AG04450 (cell line): ENCODE data around the gene FBXO31. TPM values are rescaled to one million over a fixed set of nuclear protein-coding genes. Genes with fewer than 3 reads are reported as not detected.

Source experiments
- CTCF ChIA-PET: fragments of 300-600, 350-600 bp; formaldehyde crosslinking; extraction: SDS; loops from one replicate; lab custom pipeline; 2022; ENCODE audit warnings: antibody characterized with exemption, inconsistent platforms; lab: Charles Lee
- POLR2A ChIA-PET: fragments of 350-600 bp; formaldehyde crosslinking; extraction: SDS; loops from one replicate; lab custom pipeline; 2021; ENCODE audit warnings: antibody characterized with exemption, inconsistent platforms; lab: Yijun Ruan, JAX
- DNase-seq: peaks from one replicate; pipeline ENCODE4 v3.0.0-alpha.2; 2011; ENCODE audit warnings: low read depth, low spot score
- H3K27ac ChIP-seq: one replicate; pipeline ENCODE4 v1.5.1; 2012; ENCODE audit warnings: low read depth, low read length, control low read depth
- H3K27me3 ChIP-seq: one replicate; pipeline ENCODE4 v1.6.0; 2012; ENCODE audit warnings: low read length; ENCODE audit not compliant: control insufficient read depth, insufficient read depth
- H3K4me3 ChIP-seq: 2 replicates; pipeline ENCODE4 v1.5.1; 2011; ENCODE audit warnings: mild to moderate bottlenecking, low read depth, low read length, control low read depth
- H3K9me3 ChIP-seq: 2 replicates; pipeline ENCODE4 v1.5.1; 2012; ENCODE audit warnings: low read length; ENCODE audit not compliant: control insufficient read depth, insufficient read depth
- CTCF ChIP-seq: IDR thresholded peaks from 2 replicates; pipeline ENCODE4 v1.5.1; 2011; ENCODE audit warnings: low read depth, low read length, control low read depth, inconsistent platforms
- polyA plus RNA-seq: library from polyadenylated mRNA; depleted of rRNA; stranded (reverse); fragments of >200 nt; gene quantifications from 2 replicates; pipeline ENCODE4 v1.2.3, GENCODE V29; 2011

The FBXO31 gene
- polyA plus RNA-seq, 1 experiment, result 16.3 TPM

DNA sequence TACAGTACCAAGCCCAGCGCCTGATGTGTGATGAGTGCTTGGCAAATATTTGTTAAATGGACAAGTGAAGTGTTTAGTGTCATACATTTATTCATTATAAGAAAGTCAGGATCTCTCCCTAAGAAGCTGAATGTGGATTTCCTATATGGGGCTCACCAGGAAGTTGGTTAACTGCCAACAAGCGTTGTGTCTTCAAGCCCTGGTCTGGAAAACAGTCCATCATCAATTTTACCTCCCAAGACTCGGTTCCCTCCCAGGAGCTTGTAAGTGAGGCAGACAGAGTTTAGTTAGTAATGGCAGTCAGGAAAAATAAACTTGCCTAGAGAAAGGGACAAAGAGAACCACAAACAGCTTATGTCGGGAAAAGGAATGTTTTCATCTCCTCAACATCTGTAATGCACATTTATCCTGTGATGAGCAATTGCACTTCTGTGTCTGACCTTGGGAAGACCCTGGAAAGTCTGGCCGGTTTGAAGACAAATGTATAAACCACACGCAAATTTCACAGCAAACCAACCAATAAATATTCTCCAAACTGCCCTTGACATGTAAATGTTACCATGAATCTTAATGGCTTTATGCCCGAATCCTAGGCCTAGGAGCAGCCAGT lies 94.7 kb downstream of the FBXO31 start:
- TF ChIP-seq CTCF, result no peak
- peak; percentile 77 for DNase-seq
- no peak overlapping the region for H3K4me3 ChIP-seq
- ChIA-PET POLR2A (interaction anchor here (0.6 to 1.6 kb wide), 2 partner anchors 28 to 88 kb away, joined by 4 to 6 read pairs; partner anchors contain the start of gene C16orf95), CTCF (interaction anchor here (0.8 to 1.9 kb wide), 3 partner anchors 9 to 227 kb away, joined by 4 to 11 read pairs (median 5); no protein-coding TSS in a partner anchor)
- peaks cover 14% of the 10 kb centered on the region for H3K9me3 ChIP-seq
- H3K27me3 ChIP-seq, result peaks cover 12% of the 10 kb centered on the region
- H3K27ac ChIP-seq, result peak overlapping the region; percentile 43

GRCh38 chr16:87286839-87287626 lies 96.5 kb downstream of the FBXO31 start:
- Histone ChIP-seq H3K27ac (no peak overlapping the region), H3K4me3 (no peak overlapping the region), H3K27me3 (peaks cover 12% of the 10 kb centered on the region), H3K9me3 (peaks cover 9% of the 10 kb centered on the region)
- no peak for TF ChIP-seq CTCF
- CTCF ChIA-PET, result interaction anchor here (0.6 to 0.8 kb wide), 2 partner anchors 11 to 225 kb away, joined by 3 read pairs; no protein-coding TSS in a partner anchor
- DNase-seq, result no peak
- POLR2A ChIA-PET, result no interaction called here

DNA sequence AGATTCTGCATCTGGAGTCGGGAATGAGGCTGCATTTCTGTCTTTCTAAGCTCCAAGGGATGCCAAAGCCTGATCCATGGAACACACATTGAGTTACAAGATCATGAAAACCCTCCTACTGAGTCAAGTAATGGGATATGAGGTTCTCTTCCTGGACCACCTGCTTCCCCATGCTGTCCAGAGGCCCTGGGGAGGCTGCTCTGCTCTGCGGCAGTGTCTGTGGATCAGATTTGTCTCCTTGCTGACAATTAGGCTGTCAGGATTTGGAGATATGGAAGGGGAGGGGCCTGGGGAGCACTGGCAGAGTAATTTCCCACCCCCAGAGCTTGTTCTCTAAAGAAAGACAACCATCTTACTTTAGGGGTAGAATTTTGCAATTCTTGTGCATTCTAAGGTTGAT lies 99.4 kb downstream of the FBXO31 start:
- no peak overlapping the region for H3K27ac ChIP-seq
- peaks cover 8% of the 10 kb centered on the region for H3K9me3 ChIP-seq
- POLR2A ChIA-PET, result no interaction called here
- CTCF ChIA-PET, result interaction anchor here (1.1 kb wide), 1 partner anchor 719 kb away, joined by 3 read pairs; no protein-coding TSS in a partner anchor
- H3K27me3 ChIP-seq, result peaks cover 10% of the 10 kb centered on the region
- DNase-seq, result no peak
- H3K4me3 ChIP-seq, result no peak overlapping the region
- TF ChIP-seq CTCF, result no peak

- DNase-seq, result no peak
- H3K9me3 ChIP-seq, result no peaks in the 10 kb centered on the region
- H3K27me3 ChIP-seq, result peaks cover under 1% of the 10 kb centered on the region
- no peak overlapping the region for H3K27ac ChIP-seq
- CTCF ChIA-PET, result interaction anchor here (0.6 to 5.4 kb wide), 23 partner anchors 10 to 721 kb away, joined by 3 to 55 read pairs (median 4); no protein-coding TSS in a partner anchor
- POLR2A ChIA-PET, result interaction anchor here (0.6 kb wide), 2 partner anchors 201 to 216 kb away, joined by 3 to 4 read pairs; no protein-coding TSS in a partner anchor
- TF ChIP-seq CTCF, result no peak
- H3K4me3 ChIP-seq, result no peak overlapping the region
Measured at GRCh38 chr16:87279094-87279658, 104.4 kb downstream of the FBXO31 start.
